CD4-positive, alpha-beta T cell treated with Interleukin-17A for 4 hours (primary cell): ENCODE data around the gene GCA.

ENCODE experiments used
- DNase-seq: peaks from one replicate; pipeline ENCODE4 v3.0.0-alpha.2; 2020; ENCODE audit warnings: mixed read lengths

Gene GCA

DNA sequence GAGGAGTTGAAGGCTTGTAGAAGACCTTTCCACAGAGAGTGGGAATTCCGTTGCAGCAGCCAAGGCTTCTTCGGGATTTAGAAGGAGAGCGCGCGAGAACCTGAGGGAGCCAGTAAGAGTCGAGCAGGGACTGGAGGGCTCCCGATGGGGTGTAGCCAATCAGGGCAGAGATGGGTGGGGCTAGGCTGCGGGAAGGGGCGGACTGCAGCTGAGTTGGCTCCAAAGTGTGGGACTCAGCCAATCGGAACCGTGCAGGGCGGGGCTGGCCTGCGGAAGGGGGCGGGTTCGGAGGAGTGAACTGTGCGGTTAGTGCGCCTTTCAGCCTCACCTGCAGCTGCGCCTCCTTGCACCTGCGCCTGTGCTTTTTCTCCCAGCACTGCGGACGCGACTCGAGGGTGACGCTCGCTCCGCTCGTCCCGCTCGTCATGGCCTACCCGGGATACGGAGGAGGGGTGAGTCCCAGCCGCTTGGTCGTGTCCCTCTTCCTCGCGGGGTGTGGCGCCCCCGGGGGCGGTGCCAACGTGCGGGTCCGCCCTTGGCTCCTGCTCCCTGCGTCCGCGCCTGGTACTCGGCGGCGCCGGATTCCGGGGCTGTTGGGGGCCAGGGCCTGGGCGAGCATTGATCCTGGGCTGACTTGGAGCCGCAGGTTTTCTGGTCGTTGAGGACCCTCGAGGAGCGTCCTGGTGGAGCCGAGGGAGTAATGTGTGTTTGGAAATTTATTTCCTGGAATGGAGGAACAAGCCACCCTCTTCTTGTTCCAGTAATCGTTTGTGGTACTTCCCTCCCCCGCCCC lies at the start of gene GCA:
GCA (plus strand) TSS at position 309 of the 793 bp plus-strand sequence; CDS start at position 426, 117 bp downstream.
- DNase-seq = peak; percentile 99

GRCh38 chr2:162295009-162295408 lies 48.9 kb upstream of the GCA start:
- DNase-seq = no peak

GRCh38 chr2:162297925-162298552 lies 45.9 kb upstream of the GCA start:
- peak; percentile 69 for DNase-seq

DNA sequence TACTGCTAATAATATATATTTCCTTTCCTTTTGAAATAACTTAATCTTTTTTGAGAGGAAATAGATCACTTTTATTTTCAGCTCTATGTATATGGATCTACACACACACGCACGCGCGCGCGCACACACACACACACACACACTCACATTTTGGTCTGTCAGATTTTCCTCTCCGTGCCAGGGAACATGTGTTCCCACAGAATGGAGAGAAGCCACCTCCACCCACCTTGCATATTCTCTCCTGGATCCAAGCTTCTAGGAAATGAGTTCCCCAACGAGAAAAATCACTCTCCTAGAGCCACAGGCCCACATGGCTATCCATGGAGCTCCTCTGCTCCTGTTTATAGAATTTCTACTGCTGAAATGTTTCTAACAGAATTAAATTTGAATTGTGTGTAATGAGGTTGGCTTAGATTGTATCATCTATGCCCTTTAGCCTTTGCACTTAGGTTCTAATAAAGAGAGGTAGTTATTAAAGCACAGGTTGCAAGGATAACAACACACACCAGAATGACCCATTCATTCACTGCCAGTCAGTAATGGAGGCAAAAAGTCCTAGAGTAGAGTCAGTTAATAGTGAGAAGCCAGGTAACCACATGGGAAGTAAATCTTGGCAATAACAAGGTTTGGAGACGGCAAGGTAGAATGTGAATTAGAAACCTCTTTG lies 45.1 kb upstream of the GCA start:
- DNase-seq = no peak

- no peak for DNase-seq
These were observed 43.7 kb upstream of the GCA start for GRCh38 chr2:162300266-162300665.

- peak; percentile 76 for DNase-seq
These were observed 42.7 kb upstream of the GCA start for GRCh38 chr2:162301151-162301804.

GRCh38 chr2:162301877-162302276 lies 42.1 kb upstream of the GCA start:
- no peak for DNase-seq

- DNase-seq = no peak
These were observed 38.0 kb upstream of the GCA start for GRCh38 chr2:162305901-162306300.

GRCh38 chr2:162308747-162309503 lies 35.0 kb upstream of the GCA start:
- DNase-seq = no peak

GRCh38 chr2:162312853-162313252 lies 31.1 kb upstream of the GCA start:
- DNase-seq = no peak

DNA sequence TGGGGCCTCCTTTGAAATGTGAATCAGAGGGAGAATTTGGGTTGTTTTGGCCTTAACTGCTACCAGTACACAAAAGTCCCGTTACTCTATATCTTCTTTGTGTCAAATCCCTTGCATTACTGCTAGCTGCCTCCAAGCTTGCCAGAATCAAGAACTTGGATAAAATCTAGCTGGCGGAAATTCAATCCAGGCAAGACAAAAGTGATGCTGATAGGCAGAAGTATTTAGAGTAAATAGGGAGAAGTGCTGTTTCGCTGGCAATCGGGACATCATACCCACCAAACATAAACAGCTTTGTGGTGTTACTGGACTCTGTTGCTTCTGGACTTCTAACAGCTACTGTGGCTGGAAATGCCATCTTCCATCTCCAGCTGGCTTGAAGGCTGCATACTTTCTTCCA lies 28.0 kb upstream of the GCA start:
- no peak for DNase-seq

DNA sequence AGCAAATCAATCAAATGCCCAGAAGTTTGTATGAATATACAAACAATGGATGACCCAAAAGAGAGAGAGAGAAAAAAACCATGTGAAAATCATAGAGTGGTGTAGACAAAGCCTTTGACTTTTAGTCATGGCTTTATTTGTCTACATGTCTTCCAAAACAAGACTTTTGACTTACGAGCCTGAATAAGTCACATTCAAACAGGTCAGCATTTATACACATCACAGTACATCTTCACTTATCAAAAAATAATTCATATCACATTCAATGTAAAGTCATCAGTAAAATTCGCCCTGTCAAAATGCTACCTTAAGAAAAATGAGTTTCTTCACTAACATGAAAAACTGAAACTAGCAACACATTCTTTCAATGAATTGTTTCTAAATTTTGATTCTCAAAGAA lies 27.3 kb upstream of the GCA start:
- no peak for DNase-seq

- no peak for DNase-seq
These were observed 26.7 kb upstream of the GCA start for GRCh38 chr2:162317058-162317742.

- peak; percentile 42 for DNase-seq
These were observed 26.0 kb upstream of the GCA start for GRCh38 chr2:162317861-162318327.

DNA sequence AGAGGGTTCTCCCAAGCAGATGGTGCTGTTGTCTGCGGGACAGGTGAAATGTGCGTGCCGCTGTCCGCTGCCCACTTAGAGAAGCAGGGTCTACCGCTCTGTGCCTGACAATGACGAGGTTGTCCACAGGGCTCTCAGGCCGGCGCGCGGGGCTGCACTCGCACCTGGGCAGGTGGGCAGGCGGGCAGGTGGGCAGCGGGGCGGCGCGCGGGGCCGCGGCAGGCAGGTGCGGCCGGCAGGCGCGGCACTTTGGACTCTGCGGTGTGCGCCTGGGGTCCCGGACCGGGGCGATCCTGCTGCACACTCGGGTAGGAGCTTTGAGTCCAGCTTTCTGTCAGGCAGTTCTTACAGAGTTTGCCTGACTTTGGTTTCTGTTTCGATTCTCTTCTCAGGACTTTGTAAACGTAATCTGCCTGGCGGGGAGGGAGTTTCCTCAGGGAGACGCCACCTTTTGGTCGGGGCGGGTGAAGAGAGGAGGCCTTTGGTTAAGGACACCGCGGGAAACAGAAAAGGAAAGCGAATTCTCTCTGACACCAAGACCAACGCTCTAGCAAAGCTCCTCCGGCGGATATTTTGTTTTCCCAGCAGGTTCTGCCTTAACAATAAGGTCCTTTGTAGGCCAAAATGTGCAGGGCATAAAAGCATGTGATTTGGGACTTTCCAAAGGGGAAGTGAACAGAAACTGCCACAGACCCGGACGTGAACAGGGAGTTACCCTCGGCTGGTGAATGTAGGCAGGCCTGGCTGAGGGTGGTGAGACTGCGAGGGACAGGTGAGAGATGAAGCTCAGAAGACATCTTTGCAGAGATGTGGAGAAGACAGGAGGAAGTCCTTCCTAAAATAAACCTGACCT lies 25.4 kb upstream of the GCA start, which contains the start of gene IFIH1:
IFIH1 (minus strand) TSS at position 357 of the 853 bp plus-strand sequence. CDS start 377 bp downstream, outside the sequence.
- DNase-seq = peak; percentile 76

DNA sequence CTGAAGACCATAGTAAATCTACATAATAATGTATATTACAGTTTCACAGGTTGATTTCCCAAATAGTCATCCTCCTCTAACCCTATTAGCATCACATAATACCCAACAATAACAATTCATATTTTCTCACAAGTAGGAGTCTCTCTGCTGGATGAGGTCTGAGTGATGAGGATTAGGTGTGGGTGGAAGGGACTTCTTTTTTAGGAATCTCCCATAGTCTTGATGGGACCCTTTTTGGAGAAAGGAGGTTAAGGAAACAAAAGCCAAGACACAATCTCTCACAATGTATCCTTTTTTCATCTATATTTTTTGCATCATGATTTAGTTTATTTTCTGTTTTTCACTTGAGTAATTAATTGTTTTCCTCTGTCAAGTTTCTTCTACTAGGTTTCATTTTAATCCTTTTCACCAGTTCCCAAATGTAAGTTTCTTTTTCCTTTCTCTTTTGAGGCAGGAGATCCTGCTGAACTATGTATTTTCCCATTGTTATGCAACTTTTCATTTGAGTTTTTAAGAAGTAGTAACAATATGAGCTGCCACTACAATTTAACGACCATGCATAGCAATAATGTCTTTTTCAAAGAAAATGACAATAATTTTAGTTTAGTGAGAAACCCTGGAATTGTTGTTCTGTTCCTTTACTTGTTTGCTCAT lies 22.9 kb upstream of the GCA start:
- DNase-seq = no peak

GRCh38 chr2:162324953-162325352 lies 19.0 kb upstream of the GCA start:
- DNase-seq = no peak

DNA sequence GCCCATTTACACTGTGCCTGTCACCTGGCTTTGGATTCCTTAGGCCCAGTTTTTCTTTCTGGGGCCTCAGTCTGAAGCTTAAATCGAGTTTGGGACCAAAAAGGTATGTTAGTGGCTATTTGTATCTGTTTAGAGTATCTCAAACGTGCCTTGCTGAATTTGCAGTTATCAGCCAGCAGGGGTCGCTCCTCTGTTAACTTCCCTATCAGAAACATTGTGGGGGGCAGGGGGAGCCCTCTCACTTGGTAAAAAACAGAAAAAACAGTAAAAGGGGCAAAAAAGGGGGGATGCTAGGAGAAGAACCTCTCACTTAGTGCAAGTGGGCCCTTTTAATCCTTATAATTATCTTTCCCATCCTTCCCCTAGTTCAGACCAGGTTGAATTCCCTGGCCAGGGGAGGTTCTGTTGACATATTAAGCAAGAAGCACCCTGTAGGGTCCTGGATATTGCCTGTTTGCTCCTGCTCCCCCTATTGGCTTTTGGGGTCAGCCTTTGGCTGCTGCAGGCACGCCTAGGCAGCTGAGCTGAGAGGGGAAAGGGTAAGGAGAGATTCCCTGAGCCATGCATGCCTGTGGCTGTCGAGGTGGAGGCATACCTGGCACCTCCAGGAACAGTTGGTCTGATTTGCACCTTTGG lies 16.7 kb upstream of the GCA start:
- DNase-seq = peak; percentile 46

GRCh38 chr2:162327806-162328205 lies 16.1 kb upstream of the GCA start:
- no peak for DNase-seq
